ENCODE data around the gene SMPD2. TPM values are rescaled to one million over a fixed set of nuclear protein-coding genes. Genes with fewer than 3 reads are reported as not detected.
A peak's percentile ranks its signal among the peaks of the same experiment; 100 is the strongest.

SMPD2 gene
- total and polyA plus RNA-seq, 2 donors (not counting 1 experiment from before 2014, with no cell fraction given) = 35.7 to 43.9 TPM

DNA sequence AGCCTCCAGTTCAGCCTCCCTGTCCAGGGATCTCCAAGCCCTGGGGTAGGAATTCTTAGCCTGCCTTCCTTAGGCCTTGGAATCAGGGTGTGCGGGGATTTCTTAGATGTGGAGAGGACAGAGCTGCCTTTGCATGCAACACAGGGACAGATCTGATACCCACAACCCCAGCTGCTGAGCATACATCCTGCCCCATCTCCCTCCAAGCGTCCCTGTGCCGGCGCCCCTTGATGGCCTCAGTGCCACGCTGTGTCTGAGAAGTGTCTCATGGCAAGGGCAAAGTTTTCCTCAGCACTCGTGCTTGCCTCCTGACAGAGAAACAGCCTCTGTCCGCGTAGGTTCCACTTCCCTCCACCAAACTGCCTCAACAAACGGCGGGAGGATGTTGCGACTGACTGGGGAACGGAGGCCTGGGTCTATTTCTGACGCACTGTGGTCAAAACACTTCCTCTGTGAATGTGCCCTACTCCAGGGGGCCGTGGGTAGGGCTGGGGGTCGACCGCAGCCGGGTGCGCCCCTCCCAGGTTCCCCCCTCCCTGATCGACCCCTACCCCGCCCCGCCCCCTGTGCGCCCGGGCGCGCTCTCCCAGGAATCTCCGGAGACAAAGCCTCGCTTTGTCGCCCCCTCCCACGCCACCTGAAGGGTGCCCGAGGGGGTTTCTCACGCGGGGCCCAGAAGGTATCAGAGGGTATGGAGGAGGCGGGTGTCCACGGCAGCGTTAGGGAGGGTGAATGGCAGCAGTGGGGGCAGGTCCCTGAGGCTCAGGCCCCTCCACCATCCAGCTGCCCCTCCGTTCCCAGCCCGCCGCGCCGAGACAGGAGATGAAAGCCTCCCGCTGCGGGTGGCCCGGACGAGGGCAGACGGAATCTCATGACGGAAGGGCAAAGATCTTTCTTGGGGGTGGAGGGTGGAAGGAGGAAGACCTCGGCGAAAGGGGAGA lies 14.2 kb downstream of the SMPD2 start:
- H3K4me3 ChIP-seq (ENCODE audit: control extremely low read depth in 1 of 5, extremely low read depth in 1 of 5, insufficient read depth in 1 of 5, low read depth in 2 of 5, low read length in 4 of 5) = peak overlapping the region; percentile 73 to 99 (median 93)
- no peaks in the 10 kb centered on the region for H3K9me3 Mint-ChIP-seq (ENCODE audit: insufficient read depth)
- under 1% methylated on average over 22 of the region's 48 CpGs for WGBS (ENCODE audit: insufficient coverage)

More for the DNA sequence above, 14.2 kb downstream of the SMPD2 start:
- Histone ChIP-seq H4K20me1 (ENCODE audit: control insufficient read depth, insufficient read depth, low read length, poor library complexity, severe bottlenecking) (no peaks in the 10 kb centered on the region), H3K79me2 (ENCODE audit: control insufficient read depth, insufficient read depth, low read length) (peaks cover 42% of the 10 kb centered on the region), H3K4me1 (ENCODE audit: control insufficient read depth in 2 of 2, insufficient read depth in 2 of 2, low read length in 2 of 2) (peaks cover 84 to 85% of the 10 kb centered on the region in 2 donors), H3K9me3 (ENCODE audit: control extremely low read depth in 1 of 3, control insufficient read depth in 2 of 3, insufficient read depth in 1 of 3, low read length in 2 of 3) (no peaks in the 10 kb centered on the region), H3K27me3 (replicated peaks in 1 of 4; ENCODE audit: control extremely low read depth in 1 of 4, control insufficient read depth in 3 of 4, insufficient read depth in 4 of 4, low read length in 3 of 4) (no peaks in the 10 kb centered on the region), H2AFZ (ENCODE audit: insufficient read depth, low read depth, low read length, poor library complexity, severe bottlenecking) (peak overlapping the region; percentile 17), H3K27ac (ENCODE audit: low read length in 2 of 2) (peak overlapping the region; percentile 98 to 99), H3K9ac (ENCODE audit: low read length) (peak overlapping the region; percentile 97), H3K36me3 (replicated peaks in 1 of 2; ENCODE audit: control extremely low read depth in 1 of 2, control insufficient read depth in 1 of 2, extremely low read depth in 1 of 2, insufficient read depth in 2 of 2, low read length in 1 of 2) (peaks cover 0 to 22% of the 10 kb centered on the region in 2 experiments), H3K4me2 (replicated peaks; ENCODE audit: low read depth, low read length, poor library complexity, severe bottlenecking) (peak overlapping the region; percentile 95)
- ChIA-PET POLR2A (interaction anchor here (0.6 to 5.5 kb wide), 14 partner anchors 10 to 1171 kb away, joined by 3 to 35 read pairs (median 4); partner anchors contain the start of genes AK9, CD164, FIG4 and PPIL6), CTCF (interaction anchor here (1.4 to 6.4 kb wide), 7 partner anchors 8 to 585 kb away, joined by 3 to 55 read pairs (median 12); partner anchors contain the start of genes CD164, PPIL6, SMPD2 and ZBTB24)
- Mint-ChIP-seq H3K27me3 (no peaks in the 10 kb centered on the region), H3K4me1 (peaks cover 83% of the 10 kb centered on the region), H3K4me3 (peak overlapping the region; percentile 95), H3K27ac (peak overlapping the region; percentile 99)
- intact Hi-C loops (cut with micrococcal nuclease) = loop anchor here (1.0 to 10.0 kb wide), 8 partner anchors 14 to 1420 kb away; partner anchors contain the start of genes AK9, AMD1, CDK19 and CEP57L1
- ATAC-seq (ENCODE audit: low read depth) (peak; percentile 48), DNase-seq (peak; percentile 96)
- TF ChIP-seq, protein P1, sequence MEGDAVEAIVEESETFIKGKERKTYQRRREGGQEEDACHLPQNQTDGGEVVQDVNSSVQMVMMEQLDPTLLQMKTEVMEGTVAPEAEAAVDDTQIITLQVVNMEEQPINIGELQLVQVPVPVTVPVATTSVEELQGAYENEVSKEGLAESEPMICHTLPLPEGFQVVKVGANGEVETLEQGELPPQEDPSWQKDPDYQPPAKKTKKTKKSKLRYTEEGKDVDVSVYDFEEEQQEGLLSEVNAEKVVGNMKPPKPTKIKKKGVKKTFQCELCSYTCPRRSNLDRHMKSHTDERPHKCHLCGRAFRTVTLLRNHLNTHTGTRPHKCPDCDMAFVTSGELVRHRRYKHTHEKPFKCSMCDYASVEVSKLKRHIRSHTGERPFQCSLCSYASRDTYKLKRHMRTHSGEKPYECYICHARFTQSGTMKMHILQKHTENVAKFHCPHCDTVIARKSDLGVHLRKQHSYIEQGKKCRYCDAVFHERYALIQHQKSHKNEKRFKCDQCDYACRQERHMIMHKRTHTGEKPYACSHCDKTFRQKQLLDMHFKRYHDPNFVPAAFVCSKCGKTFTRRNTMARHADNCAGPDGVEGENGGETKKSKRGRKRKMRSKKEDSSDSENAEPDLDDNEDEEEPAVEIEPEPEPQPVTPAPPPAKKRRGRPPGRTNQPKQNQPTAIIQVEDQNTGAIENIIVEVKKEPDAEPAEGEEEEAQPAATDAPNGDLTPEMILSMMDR (IDR thresholded peaks at IDR 0.05) = no peak
- no peak for TF ChIP-seq EZH2 (IDR thresholded peaks at IDR 0.05; ENCODE audit: borderline replicate concordance, insufficient read depth, low read depth, low read length, poor library complexity, severe bottlenecking)
